GM12878 (cell line): ENCODE measurements around the gene NCBP3. TPM values are rescaled to one million over a fixed set of nuclear protein-coding genes. Genes with fewer than 3 reads are reported as not detected.

ENCODE experiments used
- BACH1 ChIP-seq: fragments of 450-650 bp; IDR thresholded peaks from 2 replicates; pipeline ENCODE4 v1.6.1; 2017; ENCODE audit warnings: mild to moderate bottlenecking, borderline replicate concordance
- CHD2 ChIP-seq: IDR thresholded peaks from 2 replicates; pipeline ENCODE4 v1.6.1; 2011; ENCODE audit warnings: low read depth, low read length, improper control_type of control experiment, borderline replicate concordance
- E2F8 ChIP-seq: fragments of 450-650 bp; IDR thresholded peaks from 2 replicates; pipeline ENCODE4 v1.6.1; 2018; ENCODE audit warnings: mild to moderate bottlenecking, low read depth, moderate library complexity; ENCODE audit not compliant: partially characterized antibody
- IKZF2 ChIP-seq, 2 experiments: fragments of 450-650 bp; IDR thresholded peaks; 2 replicates each; pipeline ENCODE4 v1.6.1; 2017; ENCODE audit warnings: mild to moderate bottlenecking in 2 of 2, moderate library complexity in 2 of 2
- IRF4 ChIP-seq: IDR thresholded peaks from 2 replicates; pipeline ENCODE4 v1.6.1; 2011; ENCODE audit warnings: low read depth, low read length
- MEF2B ChIP-seq: fragments of 450-650 bp; IDR thresholded peaks from 2 replicates; pipeline ENCODE4 v1.6.1; 2018; ENCODE audit warnings: mild to moderate bottlenecking, moderate library complexity; ENCODE audit not compliant: partially characterized antibody, poor library complexity, severe bottlenecking
- MTA2 ChIP-seq: fragments of 450-650 bp; IDR thresholded peaks from 2 replicates; pipeline ENCODE4 v1.6.1; 2016; ENCODE audit warnings: low read depth, mild to moderate bottlenecking, moderate library complexity
- MYB ChIP-seq: fragments of 150-350 bp; IDR thresholded peaks from 2 replicates; pipeline ENCODE4 v1.6.1; 2014; ENCODE audit warnings: mild to moderate bottlenecking, low read depth, low read length, borderline replicate concordance
- NFXL1 ChIP-seq: fragments of 450-650 bp; IDR thresholded peaks from 2 replicates; pipeline ENCODE4 v1.6.1; 2017; ENCODE audit warnings: antibody characterized with exemption, mild to moderate bottlenecking, borderline replicate concordance
- NFYA ChIP-seq: IDR thresholded peaks from 2 replicates; pipeline ENCODE4 v1.6.1; 2011; ENCODE audit warnings: low read depth, mild to moderate bottlenecking, low read length, improper control_type of control experiment, borderline replicate concordance
- NRF1 ChIP-seq: conservative IDR thresholded peaks from 2 replicates; pipeline ENCODE4 v1.6.1; 2011; ENCODE audit warnings: mild to moderate bottlenecking, low read depth, low read length, improper control_type of control experiment
- PAX5 ChIP-seq: IDR thresholded peaks from 2 replicates; pipeline ENCODE4 v1.6.1; 2011; ENCODE audit warnings: low read depth, low read length, borderline replicate concordance
- POLR2AphosphoS5 ChIP-seq: IDR thresholded peaks from 2 replicates; pipeline ENCODE4 v1.6.1; 2011; ENCODE audit warnings: mild to moderate bottlenecking, low read length, inconsistent platforms
- RAD21 ChIP-seq: IDR thresholded peaks from 2 replicates; pipeline ENCODE4 v1.6.1; 2011; ENCODE audit warnings: mild to moderate bottlenecking, low read depth, low read length, moderate library complexity; ENCODE audit not compliant: insufficient read depth
- RB1 ChIP-seq: fragments of 450-650 bp; formaldehyde crosslinking; IDR thresholded peaks from 2 replicates; pipeline ENCODE4 v1.6.1; 2017; ENCODE audit warnings: mild to moderate bottlenecking, borderline replicate concordance
- TAF1 ChIP-seq: IDR thresholded peaks from 2 replicates; pipeline ENCODE4 v1.6.1; 2011; ENCODE audit warnings: mild to moderate bottlenecking, low read depth, low read length, borderline replicate concordance
- TCF12 ChIP-seq: IDR thresholded peaks from 2 replicates; pipeline ENCODE4 v1.6.1; 2011; ENCODE audit warnings: low read depth, mild to moderate bottlenecking, low read length
- ZNF384 ChIP-seq: IDR thresholded peaks from 2 replicates; pipeline ENCODE4 v1.6.1; 2012; ENCODE audit warnings: low read depth, mild to moderate bottlenecking, low read length, improper control_type of control experiment, borderline replicate concordance
- ZZZ3 ChIP-seq: IDR thresholded peaks from 2 replicates; pipeline ENCODE4 v1.6.1; 2011; ENCODE audit warnings: low read depth; ENCODE audit not compliant: control insufficient read depth, insufficient read length
- polyA plus RNA-seq, 11 experiments: library from polyadenylated mRNA; depleted of rRNA in 4 of 11; unstranded in 6 of 11; stranded (reverse) in 5 of 11; fragments of >200 nt; fragmentation: Nextera tagmentation in 4 of 11; fragmentation: Illumina TruSeq in 1 of 11; extraction: Ambion mirVana in 4 of 11; extraction: Trizol in 1 of 11; gene quantifications; 1 replicate in 1 of 11; 2 replicates in 10 of 11; pipeline versions ENCODE4 v1.2.1 to v1.2.3, GENCODE V29; 2011 to 2016; ENCODE audit warnings: inconsistent platforms in 2 of 11, missing spikeins in 2 of 11, low read depth in 1 of 11
- total RNA-seq, 4 experiments: library from RNA; depleted of rRNA in 3 of 4; stranded (reverse); fragments of >200 nt in 3 of 4; fragmentation: Illumina TruSeq in 1 of 4; extraction: Trizol in 1 of 4; gene quantifications; 2 replicates each; pipeline versions ENCODE4 v1.2.1 to v1.2.3, GENCODE V29; 2013 to 2021
- TF ChIP-seq, protein P1 (sequence below): fragments of 450-650 bp; IDR thresholded peaks from 2 replicates; pipeline ENCODE4 v1.6.1; 2017; ENCODE audit warnings: low read depth, mild to moderate bottlenecking, moderate library complexity
- TF ChIP-seq, protein P2 (sequence below): fragments of 450-650 bp; IDR thresholded peaks from 2 replicates; pipeline ENCODE4 v1.6.1; 2017; ENCODE audit warnings: mild to moderate bottlenecking, moderate library complexity

Gene NCBP3
- total and polyA plus RNA-seq, 10 of the 15 experiments (the other 5 are each of a cell fraction or from before 2014, with no cell fraction given): 5.2 to 32.0 (median 23.2) TPM

GRCh38 chr17:3762922-3763776, 82.9 kb downstream of the NCBP3 start (continued):
- TF ChIP-seq, protein P1, sequence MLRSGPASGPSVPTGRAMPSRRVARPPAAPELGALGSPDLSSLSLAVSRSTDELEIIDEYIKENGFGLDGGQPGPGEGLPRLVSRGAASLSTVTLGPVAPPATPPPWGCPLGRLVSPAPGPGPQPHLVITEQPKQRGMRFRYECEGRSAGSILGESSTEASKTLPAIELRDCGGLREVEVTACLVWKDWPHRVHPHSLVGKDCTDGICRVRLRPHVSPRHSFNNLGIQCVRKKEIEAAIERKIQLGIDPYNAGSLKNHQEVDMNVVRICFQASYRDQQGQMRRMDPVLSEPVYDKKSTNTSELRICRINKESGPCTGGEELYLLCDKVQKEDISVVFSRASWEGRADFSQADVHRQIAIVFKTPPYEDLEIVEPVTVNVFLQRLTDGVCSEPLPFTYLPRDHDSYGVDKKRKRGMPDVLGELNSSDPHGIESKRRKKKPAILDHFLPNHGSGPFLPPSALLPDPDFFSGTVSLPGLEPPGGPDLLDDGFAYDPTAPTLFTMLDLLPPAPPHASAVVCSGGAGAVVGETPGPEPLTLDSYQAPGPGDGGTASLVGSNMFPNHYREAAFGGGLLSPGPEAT: peak; percentile 96
- TF ChIP-seq ZNF384 (no peak), E2F8 (no peak), RB1 (peak; percentile 64; the same call in 1 of the 2 replicates), MYB (0 out of 2 replicates have a peak, but pooled peaks have one; percentile 37), TCF12 (peak; percentile 14; the same call in 1 of the 2 replicates), ZZZ3 (no peak), BACH1 (peak; percentile 95), IRF4 (peak; percentile 75), NFXL1 (no peak), NFYA (no peak), CHD2 (peak; percentile 22; the same call in 1 of the 2 replicates), IKZF2 (IDR thresholded peaks at IDR 0.05) (peak; percentile 94 to 95), POLR2AphosphoS5 (no peak), RAD21 (0 out of 2 replicates have a peak, but pooled peaks have one; percentile 1), PAX5 (peak; percentile 91), NRF1 (no peak), MEF2B (peak; percentile 57), TAF1 (no peak), MTA2 (peak; percentile 93)
- TF ChIP-seq, protein P2, sequence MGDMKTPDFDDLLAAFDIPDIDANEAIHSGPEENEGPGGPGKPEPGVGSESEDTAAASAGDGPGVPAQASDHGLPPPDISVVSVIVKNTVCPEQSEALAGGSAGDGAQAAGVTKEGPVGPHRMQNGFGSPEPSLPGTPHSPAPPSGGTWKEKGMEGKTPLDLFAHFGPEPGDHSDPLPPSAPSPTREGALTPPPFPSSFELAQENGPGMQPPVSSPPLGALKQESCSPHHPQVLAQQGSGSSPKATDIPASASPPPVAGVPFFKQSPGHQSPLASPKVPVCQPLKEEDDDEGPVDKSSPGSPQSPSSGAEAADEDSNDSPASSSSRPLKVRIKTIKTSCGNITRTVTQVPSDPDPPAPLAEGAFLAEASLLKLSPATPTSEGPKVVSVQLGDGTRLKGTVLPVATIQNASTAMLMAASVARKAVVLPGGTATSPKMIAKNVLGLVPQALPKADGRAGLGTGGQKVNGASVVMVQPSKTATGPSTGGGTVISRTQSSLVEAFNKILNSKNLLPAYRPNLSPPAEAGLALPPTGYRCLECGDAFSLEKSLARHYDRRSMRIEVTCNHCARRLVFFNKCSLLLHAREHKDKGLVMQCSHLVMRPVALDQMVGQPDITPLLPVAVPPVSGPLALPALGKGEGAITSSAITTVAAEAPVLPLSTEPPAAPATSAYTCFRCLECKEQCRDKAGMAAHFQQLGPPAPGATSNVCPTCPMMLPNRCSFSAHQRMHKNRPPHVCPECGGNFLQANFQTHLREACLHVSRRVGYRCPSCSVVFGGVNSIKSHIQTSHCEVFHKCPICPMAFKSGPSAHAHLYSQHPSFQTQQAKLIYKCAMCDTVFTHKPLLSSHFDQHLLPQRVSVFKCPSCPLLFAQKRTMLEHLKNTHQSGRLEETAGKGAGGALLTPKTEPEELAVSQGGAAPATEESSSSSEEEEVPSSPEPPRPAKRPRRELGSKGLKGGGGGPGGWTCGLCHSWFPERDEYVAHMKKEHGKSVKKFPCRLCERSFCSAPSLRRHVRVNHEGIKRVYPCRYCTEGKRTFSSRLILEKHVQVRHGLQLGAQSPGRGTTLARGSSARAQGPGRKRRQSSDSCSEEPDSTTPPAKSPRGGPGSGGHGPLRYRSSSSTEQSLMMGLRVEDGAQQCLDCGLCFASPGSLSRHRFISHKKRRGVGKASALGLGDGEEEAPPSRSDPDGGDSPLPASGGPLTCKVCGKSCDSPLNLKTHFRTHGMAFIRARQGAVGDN: peak; percentile 85
